ENCODE measurements around the gene ZNF737.
A peak's percentile ranks its signal among the peaks of the same experiment; 100 is the strongest.

DNA sequence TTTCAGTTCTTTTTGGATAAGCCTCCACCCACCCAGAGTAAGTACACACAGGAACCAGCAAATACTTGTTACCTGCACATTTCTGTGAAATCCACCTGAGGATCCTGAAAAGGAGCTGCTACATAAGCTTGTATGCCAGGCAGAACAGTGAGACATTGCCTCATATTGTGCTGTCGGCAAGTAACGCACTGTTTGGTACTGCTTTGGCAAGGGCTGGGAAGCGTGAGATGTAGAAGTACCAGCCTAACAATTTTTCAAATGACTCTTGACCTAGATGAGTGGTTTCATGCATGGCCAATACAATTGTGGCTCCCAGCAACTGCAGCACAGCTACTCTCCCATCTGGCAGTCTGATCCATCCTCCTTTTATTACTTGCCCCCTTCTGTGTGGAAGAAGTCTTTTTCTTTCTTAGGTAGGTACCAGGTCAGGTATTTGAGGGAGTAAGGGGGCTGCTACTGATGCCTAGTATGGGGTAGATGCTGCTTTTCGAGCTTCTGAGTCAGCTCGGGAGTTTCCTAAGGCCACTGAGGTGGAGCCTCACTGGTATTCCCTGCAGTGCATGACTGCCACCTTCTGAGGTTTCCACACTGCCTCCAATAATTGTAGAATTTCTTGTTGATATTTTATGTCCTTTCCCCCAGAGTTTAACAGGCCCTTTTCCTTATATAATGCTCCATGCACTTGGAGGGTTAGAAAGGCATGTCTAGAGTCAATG is 52.2 kb downstream of the ZNF737 start:
- TF ChIP-seq POLR2AphosphoS5 (IDR thresholded peaks at IDR 0.05; ENCODE audit: low read depth, low read length): no peak
- TF ChIP-seq, protein P1, sequence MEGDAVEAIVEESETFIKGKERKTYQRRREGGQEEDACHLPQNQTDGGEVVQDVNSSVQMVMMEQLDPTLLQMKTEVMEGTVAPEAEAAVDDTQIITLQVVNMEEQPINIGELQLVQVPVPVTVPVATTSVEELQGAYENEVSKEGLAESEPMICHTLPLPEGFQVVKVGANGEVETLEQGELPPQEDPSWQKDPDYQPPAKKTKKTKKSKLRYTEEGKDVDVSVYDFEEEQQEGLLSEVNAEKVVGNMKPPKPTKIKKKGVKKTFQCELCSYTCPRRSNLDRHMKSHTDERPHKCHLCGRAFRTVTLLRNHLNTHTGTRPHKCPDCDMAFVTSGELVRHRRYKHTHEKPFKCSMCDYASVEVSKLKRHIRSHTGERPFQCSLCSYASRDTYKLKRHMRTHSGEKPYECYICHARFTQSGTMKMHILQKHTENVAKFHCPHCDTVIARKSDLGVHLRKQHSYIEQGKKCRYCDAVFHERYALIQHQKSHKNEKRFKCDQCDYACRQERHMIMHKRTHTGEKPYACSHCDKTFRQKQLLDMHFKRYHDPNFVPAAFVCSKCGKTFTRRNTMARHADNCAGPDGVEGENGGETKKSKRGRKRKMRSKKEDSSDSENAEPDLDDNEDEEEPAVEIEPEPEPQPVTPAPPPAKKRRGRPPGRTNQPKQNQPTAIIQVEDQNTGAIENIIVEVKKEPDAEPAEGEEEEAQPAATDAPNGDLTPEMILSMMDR (IDR thresholded peaks at IDR 0.05): peak; percentile 17; the same call in 1 of the 2 replicates
